H1 (cell line): ENCODE results near the gene GFAP. TPM values are rescaled to one million over a fixed set of nuclear protein-coding genes. Genes with fewer than 3 reads are reported as not detected.
A peak's percentile ranks its signal among the peaks of the same experiment; 100 is the strongest.

Experiments
- CTCF ChIA-PET: fragments of 300-600 bp; sonication (Branson Sonifier 250); formaldehyde crosslinking; loops from one replicate; lab custom pipeline; 2021; ENCODE audit not compliant: partially characterized antibody; lab: Charles Lee
- POLR2A ChIA-PET: fragments of 300-600 bp; sonication (Branson Sonifier 250); formaldehyde crosslinking; loops from one replicate; lab custom pipeline; 2021; ENCODE audit warnings: inconsistent platforms; ENCODE audit not compliant: partially characterized antibody; lab: Charles Lee
- DNase-seq, 2 experiments: peaks; one replicate each; pipeline versions ENCODE4 v3.0.0 to v3.0.0-alpha.2; 2010 to 2022; ENCODE audit warnings: low spot score in 2 of 2, low read depth in 1 of 2, mixed read lengths in 1 of 2
- FAIRE-seq: peaks from 2 replicates; lab custom pipeline; 2011; peaks lifted over from hg19 to GRCh38; lab: Jason Lieb, UNC
- H2AFZ ChIP-seq: 2 replicates; pipeline ENCODE4 v1.8.1; 2012; ENCODE audit warnings: low read length, inconsistent platforms
- H2AK5ac ChIP-seq: 2 replicates; pipeline ENCODE4 v1.6.1; 2013; ENCODE audit warnings: low read depth, low read length
- H2BK120ac ChIP-seq: replicated peaks from 2 replicates; pipeline ENCODE3; 2013; ENCODE audit warnings: low read depth, low read length, inconsistent platforms
- H2BK12ac ChIP-seq: 2 replicates; pipeline ENCODE4 v1.6.1; 2013; ENCODE audit warnings: low read depth, low read length
- H2BK15ac ChIP-seq: 2 replicates; pipeline ENCODE4 v1.6.1; 2013; ENCODE audit warnings: low read length
- H2BK20ac ChIP-seq: 2 replicates; pipeline ENCODE4 v1.6.1; 2013; ENCODE audit warnings: low read length
- H2BK5ac ChIP-seq: 2 replicates; pipeline ENCODE4 v1.6.1; 2013; ENCODE audit warnings: low read depth, low read length
- H3K14ac ChIP-seq: 2 replicates; pipeline ENCODE4 v1.6.1; 2013; ENCODE audit warnings: inconsistent platforms; ENCODE audit not compliant: insufficient read length
- H3K18ac ChIP-seq: 2 replicates; pipeline ENCODE4 v1.6.1; 2013; ENCODE audit warnings: low read length; ENCODE audit errors: extremely low read depth
- H3K23ac ChIP-seq: 2 replicates; pipeline ENCODE4 v1.6.1; 2013; ENCODE audit warnings: inconsistent platforms; ENCODE audit not compliant: insufficient read length
- H3K23me2 ChIP-seq: 2 replicates; pipeline ENCODE4 v1.6.1; 2013; ENCODE audit warnings: low read depth, low read length
- H3K27ac ChIP-seq: 2 replicates; pipeline ENCODE4 v1.6.1; 2011; ENCODE audit warnings: low read depth, low read length, inconsistent platforms
- H3K27me3 ChIP-seq, 4 experiments: replicated peaks in 1 of 4; 1 replicate in 1 of 4; 2 replicates in 3 of 4; pipeline versions ENCODE4 v1.6.1 to v1.8.1; 2011 to 2013; ENCODE audit warnings: low read length in 3 of 4, mild to moderate bottlenecking in 3 of 4, inconsistent platforms in 2 of 4, mixed read lengths in 2 of 4, moderate library complexity in 1 of 4; ENCODE audit not compliant: control insufficient read depth in 3 of 4, insufficient read depth in 3 of 4; ENCODE audit errors: extremely low read depth in 1 of 4
- H3K36me3 ChIP-seq, 4 experiments: 2 replicates each; pipeline versions ENCODE4 v1.6.1 to v1.8.1; 2011 to 2013; ENCODE audit warnings: mild to moderate bottlenecking in 4 of 4, low read length in 3 of 4, moderate library complexity in 2 of 4, control low read depth in 1 of 4, inconsistent platforms in 1 of 4; ENCODE audit not compliant: insufficient read depth in 4 of 4, control insufficient read depth in 2 of 4
- H3K4ac ChIP-seq: replicated peaks from 2 replicates; pipeline ENCODE3; 2013; ENCODE audit warnings: low read length, low read depth, mixed read lengths, inconsistent platforms; ENCODE audit not compliant: insufficient read length
- H3K4me1 ChIP-seq, 4 experiments: replicated peaks in 1 of 4; 1 replicate in 1 of 4; 2 replicates in 3 of 4; pipeline versions ENCODE4 v1.6.1 to v1.8.1; 2011 to 2013; ENCODE audit warnings: low read length in 3 of 4, inconsistent platforms in 2 of 4, mixed read lengths in 1 of 4; ENCODE audit not compliant: insufficient read depth in 4 of 4, control insufficient read depth in 3 of 4
- H3K4me2 ChIP-seq, 2 experiments: 2 replicates each; pipeline versions ENCODE4 v1.6.1 to v1.8.1; 2011 to 2013; ENCODE audit warnings: low read depth in 2 of 2, low read length in 2 of 2, control low read depth in 1 of 2, inconsistent platforms in 1 of 2, mild to moderate bottlenecking in 1 of 2; ENCODE audit not compliant: insufficient read depth in 1 of 2
- H3K4me3 ChIP-seq, 4 experiments: fragments of 200-600, 300-600 bp in 1 of 4; sonication (generic), shearing (Covaris generic), sonication (Bioruptor Twin) in 1 of 4; 2 replicates each; pipeline versions ENCODE4 v1.5.1 to v1.8.1; 2011 to 2016; ENCODE audit warnings: low read length in 4 of 4, low read depth in 3 of 4, control low read depth in 2 of 4, inconsistent platforms in 2 of 4, mild to moderate bottlenecking in 2 of 4, mixed read lengths in 1 of 4, moderate library complexity in 1 of 4; ENCODE audit not compliant: insufficient read depth in 2 of 4; ENCODE audit errors: extremely low read depth in 1 of 4
- H3K56ac ChIP-seq: replicated peaks from 2 replicates; pipeline ENCODE3; 2013; ENCODE audit warnings: low read depth, mild to moderate bottlenecking, mixed read lengths, low read length, inconsistent platforms; ENCODE audit not compliant: insufficient read length
- H3K79me1 ChIP-seq: 2 replicates; pipeline ENCODE4 v1.6.1; 2013; ENCODE audit warnings: low read depth, low read length, control low read depth
- H3K79me2 ChIP-seq, 2 experiments: 2 replicates each; pipeline versions ENCODE4 v1.6.1 to v1.8.1; 2012 to 2013; ENCODE audit warnings: low read length in 2 of 2, mild to moderate bottlenecking in 2 of 2, inconsistent platforms in 1 of 2; ENCODE audit not compliant: insufficient read depth in 2 of 2, control insufficient read depth in 1 of 2
- H3K9ac ChIP-seq, 4 experiments: replicated peaks in 1 of 4; 1 replicate in 1 of 4; 2 replicates in 3 of 4; pipeline versions ENCODE4 v1.6.1 to v1.8.1; 2011 to 2013; ENCODE audit warnings: low read depth in 3 of 4, low read length in 3 of 4, control low read depth in 2 of 4, mild to moderate bottlenecking in 2 of 4, moderate library complexity in 2 of 4, inconsistent platforms in 1 of 4; ENCODE audit errors: extremely low read depth in 1 of 4
- H3K9me3 ChIP-seq, 2 experiments: 2 replicates each; pipeline versions ENCODE4 v1.6.1 to v1.8.1; 2012 to 2013; ENCODE audit warnings: mild to moderate bottlenecking in 2 of 2, moderate library complexity in 2 of 2, control low read depth in 1 of 2, inconsistent platforms in 1 of 2, low read depth in 1 of 2, low read length in 1 of 2, mixed read lengths in 1 of 2; ENCODE audit not compliant: insufficient read depth in 2 of 2
- H4K20me1 ChIP-seq, 2 experiments: replicated peaks in 1 of 2; 2 replicates each; pipeline versions ENCODE3 to v1.8.1; 2011 to 2013; ENCODE audit warnings: inconsistent platforms in 2 of 2, low read length in 2 of 2, mild to moderate bottlenecking in 1 of 2; ENCODE audit not compliant: insufficient read depth in 2 of 2, control insufficient read depth in 1 of 2
- H4K5ac ChIP-seq: 2 replicates; pipeline ENCODE4 v1.6.1; 2013; ENCODE audit warnings: low read length, low read depth, mixed read lengths, inconsistent platforms; ENCODE audit not compliant: insufficient read length
- H4K8ac ChIP-seq: 2 replicates; pipeline ENCODE4 v1.8.0; 2013; ENCODE audit warnings: mild to moderate bottlenecking, moderate library complexity, low read length, inconsistent platforms; ENCODE audit not compliant: insufficient read depth; ENCODE audit errors: extremely low read depth
- H4K91ac ChIP-seq: replicated peaks from 2 replicates; pipeline ENCODE3; 2013; ENCODE audit warnings: low read length, mixed read lengths, inconsistent platforms; ENCODE audit not compliant: insufficient read length
- POLR2AphosphoS5 ChIP-seq: IDR thresholded peaks from 2 replicates; pipeline ENCODE4 v1.6.1; 2011; ENCODE audit warnings: low read depth, low read length
- WGBS, 2 experiments: shearing (Covaris generic) in 1 of 2; methylation state at CpG; one replicate each; pipeline versions ENCODE4 v1.1.6 to v1.1.7; 2013 to 2015; ENCODE audit warnings: low lambda C conversion rate in 2 of 2, mixed read lengths in 2 of 2, inconsistent platforms in 1 of 2, low coverage in 1 of 2, missing lambda C conversion rate in 1 of 2; ENCODE audit not compliant: insufficient replicate concordance in 2 of 2, insufficient coverage in 1 of 2, insufficient read length in 1 of 2; ENCODE audit errors: extremely low coverage in 1 of 2, missing lambda C conversion rate in 1 of 2; 5-methylcytosine and 5-hydroxymethylcytosine counted together
- polyA plus RNA-seq, 7 experiments: library from polyadenylated mRNA; depleted of rRNA in 3 of 7; stranded (reverse) in 5 of 7; unstranded in 2 of 7; fragments of >200 nt in 5 of 7; fragments of 200-250 nt in 2 of 7; gene quantifications; 1 replicate in 5 of 7; 2 replicates in 1 of 7; 4 replicates in 1 of 7; pipeline versions ENCODE4 v1.2.1 to v1.2.3, GENCODE V29; 2011 to 2013; ENCODE audit warnings: missing spikeins in 2 of 7, mixed read lengths in 2 of 7
- total RNA-seq: library from RNA; stranded (reverse); fragmentation: NEBNext Ultra II Directional; extraction: Animal tissue kit (Norgen Biotek cat#: 25700); gene quantifications from 2 replicates; pipeline ENCODE4 v1.2.1, GENCODE V29; 2021
- TF ChIP-seq, protein P1 (sequence below): IDR thresholded peaks from 2 replicates; pipeline ENCODE4 v1.6.1; 2012; ENCODE audit warnings: inconsistent platforms

GFAP gene
- total and polyA plus RNA-seq, 2 of the 8 experiments (the other 6 are each of a cell fraction or from before 2014, with no cell fraction given), result 1.3 to 1.5 TPM

DNA sequence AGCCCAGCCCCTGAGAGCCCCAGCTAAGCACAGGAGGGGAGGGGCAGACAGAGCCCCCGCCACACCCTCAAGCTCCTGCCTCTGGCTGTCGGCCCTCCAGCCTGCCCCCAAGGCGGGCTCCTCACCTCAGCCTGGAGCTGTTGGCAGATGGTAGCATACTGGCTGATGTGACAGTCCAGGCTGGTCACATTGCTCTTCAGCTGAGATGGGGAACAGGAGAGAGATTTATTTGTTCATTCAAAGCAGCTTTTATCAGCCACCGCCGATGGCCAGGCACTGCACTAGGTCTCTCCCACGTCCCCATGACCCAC, 17.4 kb upstream of the GFAP start:
- Histone ChIP-seq H3K4ac (no peak overlapping the region), H3K9ac (no peak overlapping the region), H2BK120ac (no peak overlapping the region), H3K27me3 (no peaks in the 10 kb centered on the region), H3K4me2 (no peak overlapping the region), H4K8ac (peak overlapping the region; percentile 14), H2BK12ac (no peak overlapping the region), H2BK15ac (no peak overlapping the region), H3K4me1 (no peaks in the 10 kb centered on the region), H3K79me1 (peaks cover 2% of the 10 kb centered on the region; the same call in 1 of the 2 replicates), H2BK20ac (no peak overlapping the region), H3K27ac (no peak overlapping the region), H4K91ac (no peak overlapping the region), H3K23me2 (no peaks in the 10 kb centered on the region), H2AFZ (no peak overlapping the region), H4K5ac (no peak overlapping the region), H2BK5ac (no peak overlapping the region), H3K9me3 (no peaks in the 10 kb centered on the region), H3K56ac (no peak overlapping the region), H4K20me1 (peaks cover 0 to 13% of the 10 kb centered on the region in 2 experiments), H3K36me3 (peaks cover 29 to 67% (median 60%) of the 10 kb centered on the region in 4 experiments), H3K14ac (no peak overlapping the region), H2AK5ac (no peak overlapping the region), H3K4me3 (no peak overlapping the region), H3K18ac (no peak overlapping the region), H3K79me2 (no peaks in the 10 kb centered on the region), H3K23ac (no peak overlapping the region)
- WGBS, 2 experiments, result 92% methylated on average over 6 of the region's 6 CpGs; no CpG with 5 or more reads in 1 of the 2 experiments
- CTCF ChIA-PET, result interaction anchor here (1.1 to 3.7 kb wide), 6 partner anchors 10 to 102 kb away, joined by 3 to 19 read pairs (median 4); partner anchors contain the start of gene KIF18B
- FAIRE-seq (no peak), DNase-seq (no peak)
- TF ChIP-seq, protein P1, sequence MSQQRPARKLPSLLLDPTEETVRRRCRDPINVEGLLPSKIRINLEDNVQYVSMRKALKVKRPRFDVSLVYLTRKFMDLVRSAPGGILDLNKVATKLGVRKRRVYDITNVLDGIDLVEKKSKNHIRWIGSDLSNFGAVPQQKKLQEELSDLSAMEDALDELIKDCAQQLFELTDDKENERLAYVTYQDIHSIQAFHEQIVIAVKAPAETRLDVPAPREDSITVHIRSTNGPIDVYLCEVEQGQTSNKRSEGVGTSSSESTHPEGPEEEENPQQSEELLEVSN, result no peak
- TF ChIP-seq POLR2AphosphoS5, result no peak
- POLR2A ChIA-PET, result interaction anchor here (1.1 to 2.2 kb wide), 4 partner anchors 11 to 26 kb away, joined by 3 to 6 read pairs (median 4); no protein-coding TSS in a partner anchor
